SU-DHL-6 (cell line): ENCODE data around the gene PNPLA7.

Experiments
- CTCF ChIP-seq: fragments of 200-600 bp; sonication (generic); IDR thresholded peaks from one replicate; pipeline ENCODE4 v1.5.1; 2017; ENCODE audit warnings: antibody characterized with exemption, mild to moderate bottlenecking, low read length, moderate library complexity; ENCODE audit not compliant: insufficient read depth, poor library complexity, severe bottlenecking
- EZH2phosphoT487 ChIP-seq: fragments of 200-600 bp; sonication (generic), shearing (Covaris generic); conservative IDR thresholded peaks from 2 replicates; pipeline ENCODE4 v1.6.1; 2018; ENCODE audit warnings: mild to moderate bottlenecking, antibody characterized with exemption, low read length, moderate library complexity, mixed read lengths

GRCh38 chr9:137432687-137433348, 117.4 kb downstream of the PNPLA7 start:
- TF ChIP-seq CTCF (no peak), EZH2phosphoT487 (no peak)
